ENCODE measurements around the gene SPATA31D1.
"Not testable (repeated sequence)": the region's sequence is repeated elsewhere in the genome, so short reads cannot be mapped to it uniquely, and the experiment has no call there.

SPATA31D1 gene

GRCh38 chr9:81988472-81988871 is at the start of gene SPATA31D1:
SPATA31D1 (plus strand) TSS chr9:81988772; CDS start chr9:81988819, 47 bp downstream.
- DNase-seq, result not testable (repeated sequence)

GRCh38 chr9:81943393-81943792 is 45.2 kb upstream of the SPATA31D1 start, which contains the start of gene SPATA31D3:
SPATA31D3 (plus strand) TSS chr9:81943500; CDS start chr9:81943586, 86 bp downstream.
- not testable (repeated sequence) for DNase-seq

DNA sequence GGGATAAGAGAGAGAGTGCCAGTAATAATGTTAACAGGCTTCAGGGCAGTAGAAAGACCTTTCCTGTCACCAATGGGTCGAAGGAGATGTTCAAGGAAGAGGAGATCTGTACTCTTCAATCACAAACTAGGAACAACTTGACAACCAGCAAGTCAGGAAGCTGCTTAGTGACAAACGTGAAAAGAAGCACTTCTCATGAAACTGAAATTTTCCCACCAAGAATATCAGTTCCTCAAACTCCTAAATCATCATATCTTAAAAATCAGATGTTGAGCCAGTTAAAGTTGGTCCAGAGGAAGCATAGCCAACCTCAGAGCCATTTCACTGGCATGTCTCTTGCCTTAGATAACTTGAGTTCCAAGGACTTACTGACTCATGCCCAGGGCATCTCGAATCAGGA is 39.9 kb upstream of the SPATA31D1 start:
- not testable (repeated sequence) for DNase-seq

- no peak for DNase-seq
Measured at GRCh38 chr9:81953096-81953495, 35.5 kb upstream of the SPATA31D1 start.

DNA sequence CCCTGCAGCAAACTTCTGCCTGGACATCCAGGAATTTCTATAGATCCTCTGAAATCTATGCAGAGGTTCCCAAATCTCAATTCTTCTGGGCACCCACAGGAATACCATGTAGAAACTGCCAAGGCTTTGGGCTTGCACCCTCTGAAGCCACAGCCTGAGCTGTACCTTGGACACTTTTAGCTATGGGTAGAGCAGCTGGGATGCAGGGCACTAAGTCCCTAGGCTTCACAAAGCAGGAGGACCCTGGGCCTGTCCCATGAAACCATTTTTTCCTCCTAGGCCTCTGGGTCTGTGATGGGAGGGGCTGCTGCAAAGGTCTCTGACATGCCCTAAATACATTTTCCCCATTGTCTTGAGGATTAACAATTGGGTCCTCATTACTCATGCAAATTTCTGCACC is 32.9 kb upstream of the SPATA31D1 start:
- DNase-seq, result no peak

DNA sequence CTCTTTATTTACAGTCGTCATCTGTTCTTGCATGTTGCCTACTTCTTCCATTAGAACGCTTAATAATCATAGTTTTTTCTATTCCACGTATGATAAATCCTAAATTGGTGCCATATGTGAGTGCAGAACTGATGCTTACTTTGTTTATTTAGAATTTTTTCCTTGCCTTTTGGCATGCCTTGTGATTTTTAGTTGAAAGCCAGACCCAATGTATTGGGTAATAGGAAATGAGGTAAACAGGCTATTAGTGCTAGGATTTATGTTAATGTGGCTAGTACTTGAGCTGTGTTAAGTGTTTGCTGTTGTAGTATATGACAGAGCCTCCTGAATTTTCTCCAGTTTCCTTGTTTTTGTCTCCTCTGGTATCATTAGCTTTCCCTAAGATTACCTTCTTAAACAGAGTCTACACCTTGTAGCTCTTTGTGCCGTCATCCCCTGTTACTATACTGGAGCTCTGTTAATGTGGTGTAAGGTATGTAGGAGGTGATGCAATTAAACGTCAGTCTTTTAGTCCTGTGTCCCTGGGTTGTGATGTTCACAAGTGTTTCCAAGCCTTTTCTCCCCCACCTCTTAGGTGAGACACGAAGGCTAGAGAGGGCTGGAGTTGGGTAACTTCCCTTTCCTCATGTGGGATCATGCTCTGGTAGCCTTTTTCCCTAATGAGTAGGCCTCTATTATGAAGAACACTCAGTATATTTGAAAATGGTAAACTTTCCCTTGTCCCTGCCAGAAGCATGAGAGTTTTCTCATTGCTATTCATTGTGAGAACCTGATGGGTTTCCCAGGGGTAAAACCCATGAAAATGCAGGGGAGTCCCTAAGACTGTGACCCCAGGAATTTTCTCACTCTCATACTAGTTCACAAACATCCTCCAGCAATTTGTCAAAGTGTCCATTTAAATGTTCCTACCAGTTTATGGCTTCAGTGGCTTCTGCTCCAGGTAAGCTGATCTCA is 24.1 kb upstream of the SPATA31D1 start:
- DNase-seq, result no peak

DNA sequence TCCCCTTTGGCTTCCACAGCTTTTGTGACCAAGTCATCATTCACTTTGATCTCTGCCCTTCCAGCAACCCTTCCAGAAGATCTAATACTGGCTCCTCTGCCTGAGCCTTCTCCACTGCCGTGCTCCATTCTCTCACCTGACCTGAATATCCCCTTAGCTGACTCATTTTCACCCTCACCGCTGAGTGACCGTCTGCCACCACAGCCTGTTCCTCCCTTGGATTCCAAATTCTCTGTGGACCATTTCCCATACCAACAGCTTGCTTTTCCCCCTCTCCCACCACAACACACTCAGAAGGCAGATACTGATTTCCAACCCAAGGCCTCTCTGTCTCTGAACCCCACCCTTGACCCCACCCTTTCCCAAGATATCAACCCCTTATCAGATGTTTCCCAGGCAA is 20.5 kb upstream of the SPATA31D1 start:
- no peak for DNase-seq

DNA sequence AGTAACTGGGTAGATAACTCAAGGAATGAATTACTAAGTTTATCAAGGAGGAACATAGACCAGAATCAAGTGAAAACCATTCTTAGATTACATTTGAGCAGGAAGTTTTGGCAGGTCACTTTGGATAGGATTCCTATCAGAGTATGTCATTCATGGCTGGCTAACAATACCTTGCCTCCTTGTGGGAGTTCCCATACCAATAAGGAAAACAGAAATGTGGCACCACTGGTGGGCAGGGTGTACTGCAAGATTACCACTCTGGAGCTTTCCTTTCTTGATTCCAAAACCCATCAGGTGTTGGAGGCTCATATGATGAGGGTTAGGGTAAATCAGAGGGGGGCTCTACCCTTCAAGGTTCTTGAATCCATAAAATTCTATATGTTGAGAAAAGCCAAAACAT is 18.6 kb upstream of the SPATA31D1 start:
- DNase-seq, result no peak

DNA sequence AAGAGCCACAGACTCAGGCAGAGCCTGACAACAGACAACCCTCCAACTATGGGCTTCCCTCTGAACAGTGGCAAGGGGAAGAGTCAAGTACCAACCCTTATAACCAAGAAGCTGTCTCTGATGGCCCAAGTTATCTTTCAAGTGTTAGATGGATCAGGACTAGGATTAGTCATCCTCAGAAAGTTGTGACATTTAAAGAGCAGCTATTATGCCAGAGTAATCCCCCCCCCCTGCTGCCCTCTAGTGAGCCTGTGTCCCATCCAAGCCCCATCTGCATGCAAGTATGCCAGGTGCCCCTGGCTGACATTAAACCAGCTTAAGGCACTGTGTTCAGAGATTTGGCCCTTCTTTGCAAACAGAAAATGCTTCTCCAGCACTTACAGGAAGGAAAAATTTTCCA is 16.8 kb upstream of the SPATA31D1 start:
- no peak for DNase-seq

DNA sequence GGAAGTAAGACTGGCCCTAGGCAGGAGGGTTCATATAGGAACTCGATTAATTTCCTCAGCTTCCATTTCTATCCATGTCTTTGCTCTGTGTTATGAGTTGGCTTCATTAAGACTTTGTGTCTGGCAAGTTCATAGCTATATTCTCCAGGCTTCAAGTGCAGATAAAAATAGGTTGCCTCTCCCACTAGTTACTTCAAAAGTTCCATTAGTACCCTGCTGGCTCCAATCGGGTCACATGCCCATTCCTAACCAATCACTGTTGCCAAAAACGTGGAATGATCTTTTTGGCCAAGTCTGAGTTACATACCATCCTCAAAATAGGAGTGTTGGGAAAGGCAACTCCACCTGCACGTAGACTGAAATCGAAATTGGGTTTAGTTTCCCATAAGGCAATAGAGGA is 13.8 kb upstream of the SPATA31D1 start:
- no peak for DNase-seq

DNA sequence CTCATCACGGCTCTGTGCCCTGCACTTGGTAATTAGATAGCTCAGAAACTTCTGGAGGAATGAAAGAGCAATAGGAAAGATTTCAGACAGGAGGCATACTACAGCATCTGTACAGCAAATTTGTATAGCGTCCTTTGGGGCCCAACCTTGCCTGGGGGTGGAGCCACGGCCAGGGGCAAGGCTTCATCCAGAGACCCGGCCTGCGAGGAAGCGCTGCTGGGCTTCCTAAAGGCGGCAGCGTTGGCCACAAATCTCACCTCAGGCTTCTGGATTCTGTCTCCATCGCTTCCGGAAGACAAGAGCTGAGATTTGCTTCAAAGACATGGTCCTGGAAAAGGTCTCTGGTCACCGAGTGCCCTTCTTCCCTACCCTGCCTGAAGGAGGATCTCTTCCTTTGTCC is 12.2 kb upstream of the SPATA31D1 start:
- no peak for DNase-seq

- DNase-seq, result no peak
Measured at GRCh38 chr9:81979196-81979595, 9.4 kb upstream of the SPATA31D1 start.

- no peak for DNase-seq
Measured at GRCh38 chr9:81980568-81980967, 8.0 kb upstream of the SPATA31D1 start.

DNA sequence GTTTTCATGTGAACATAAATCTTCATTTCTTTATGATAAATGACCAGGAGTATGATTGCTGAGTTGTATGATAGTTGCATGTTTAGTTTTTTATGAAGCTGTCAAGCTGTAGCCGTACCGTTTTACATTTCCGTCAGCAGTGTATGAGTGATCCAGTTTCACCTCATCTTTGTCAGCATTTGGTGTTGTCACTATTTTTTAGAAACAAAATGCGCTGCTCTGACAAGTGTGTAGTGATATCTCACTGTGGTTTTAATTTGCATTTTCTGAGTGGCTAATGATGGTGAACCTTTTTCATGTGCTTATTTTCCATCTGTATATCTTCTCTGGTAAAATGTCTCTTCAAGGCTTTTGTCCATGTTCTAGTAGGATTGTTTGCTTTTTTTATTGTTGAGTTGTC is 6.7 kb upstream of the SPATA31D1 start:
- no peak for DNase-seq

GRCh38 chr9:81984928-81985327 is 3.6 kb upstream of the SPATA31D1 start:
- no peak for DNase-seq

DNA sequence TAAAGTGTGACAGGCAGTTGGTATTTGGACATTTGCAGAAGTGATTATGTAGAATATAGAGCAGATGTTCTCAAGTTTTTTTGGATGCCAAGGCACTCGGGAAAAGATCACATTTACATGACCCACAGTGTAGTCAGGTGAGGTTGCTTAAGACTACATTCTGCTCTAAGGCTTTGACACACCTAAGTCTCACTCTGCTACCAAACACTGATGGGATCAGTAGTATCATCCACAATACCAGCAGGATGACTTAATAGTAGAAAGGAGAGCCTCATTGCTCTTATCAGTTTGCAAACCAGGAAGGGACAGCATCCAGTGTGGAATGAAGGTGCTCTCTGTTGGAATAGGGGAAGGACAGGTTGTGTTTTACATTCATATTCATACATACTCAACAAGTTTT is 2.5 kb upstream of the SPATA31D1 start:
- DNase-seq, result no peak

DNA sequence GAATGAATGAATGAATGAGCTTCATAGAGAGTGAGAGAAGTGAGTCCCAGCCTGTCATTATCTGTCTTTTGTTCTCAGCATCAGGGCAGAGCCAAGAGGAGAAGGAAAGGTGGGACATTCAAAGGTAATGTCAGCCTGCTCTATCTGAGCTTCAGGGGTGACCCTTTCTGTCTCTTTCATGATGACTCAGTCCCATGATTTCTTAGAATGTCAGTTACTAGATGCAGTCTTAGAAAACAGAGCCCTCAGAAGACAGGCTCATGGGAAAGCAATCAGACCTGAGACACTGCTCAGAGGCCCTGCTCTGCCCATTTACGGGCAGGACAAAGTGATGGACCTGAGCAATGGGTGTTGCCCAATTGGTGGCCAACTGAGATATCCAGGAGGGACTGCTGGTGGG is 1.1 kb downstream of the SPATA31D1 start:
- no peak for DNase-seq

GRCh38 chr9:81993656-81994055 is 5.1 kb downstream of the SPATA31D1 start:
- DNase-seq, result no peak

DNA sequence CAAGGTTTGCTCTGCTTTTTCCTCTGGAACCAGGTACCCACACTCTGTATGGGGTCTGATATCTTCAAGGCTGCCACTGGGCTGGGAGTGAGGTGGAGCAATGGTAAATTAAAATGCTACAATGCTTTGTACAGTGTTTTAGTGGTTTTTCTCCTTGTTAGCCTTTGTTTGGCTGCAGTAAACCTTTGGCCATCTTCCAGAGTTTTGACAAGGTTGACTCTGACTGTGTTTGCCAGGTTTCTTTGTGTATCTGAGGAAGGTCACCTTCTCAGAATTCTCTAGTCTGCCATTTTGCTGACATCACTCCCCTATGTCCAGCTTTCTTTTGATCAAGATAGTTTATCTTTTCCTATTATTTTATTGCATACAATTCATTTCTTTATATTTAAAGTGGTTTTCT is 11.2 kb downstream of the SPATA31D1 start:
- no peak for DNase-seq

DNA sequence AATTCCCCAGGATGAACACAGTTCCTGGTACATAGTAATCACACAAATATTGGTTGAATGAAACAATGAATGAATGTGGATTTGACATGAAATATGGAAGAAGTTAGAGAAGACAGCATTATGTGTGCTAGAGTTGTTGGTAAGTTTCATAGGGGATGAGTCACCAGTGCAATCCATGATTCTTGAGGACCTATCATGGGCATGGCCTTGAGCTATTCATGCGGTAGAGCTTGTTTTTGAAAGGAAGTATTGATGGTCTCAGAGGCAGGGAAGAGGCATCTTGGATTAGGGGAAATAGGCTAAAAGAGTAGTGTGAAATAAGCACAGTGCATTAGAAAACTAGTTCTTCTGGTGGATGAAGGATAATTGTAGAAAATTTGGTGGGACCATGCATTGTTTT is 22.1 kb downstream of the SPATA31D1 start:
- DNase-seq, result no peak

- no peak for DNase-seq
Measured at GRCh38 chr9:82011133-82011532, 22.6 kb downstream of the SPATA31D1 start.

DNA sequence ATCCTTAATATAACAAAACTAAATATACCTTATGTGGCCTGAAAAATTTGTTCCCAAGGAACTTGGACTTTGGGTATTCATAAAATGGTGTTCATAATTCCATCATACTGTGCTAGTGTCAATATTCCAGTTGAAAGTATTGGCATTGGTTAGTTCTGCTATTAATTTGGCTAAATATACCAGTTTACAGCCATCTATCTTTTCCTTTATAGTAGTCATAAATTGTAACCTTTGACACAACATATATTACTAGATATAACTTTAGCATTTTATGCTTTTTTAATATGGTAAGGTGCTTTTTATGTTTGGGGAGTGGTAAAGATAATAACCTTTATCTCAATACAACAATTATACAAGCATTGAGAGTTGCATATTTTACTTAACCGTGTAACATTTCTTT is 23.7 kb downstream of the SPATA31D1 start:
- no peak for DNase-seq

DNA sequence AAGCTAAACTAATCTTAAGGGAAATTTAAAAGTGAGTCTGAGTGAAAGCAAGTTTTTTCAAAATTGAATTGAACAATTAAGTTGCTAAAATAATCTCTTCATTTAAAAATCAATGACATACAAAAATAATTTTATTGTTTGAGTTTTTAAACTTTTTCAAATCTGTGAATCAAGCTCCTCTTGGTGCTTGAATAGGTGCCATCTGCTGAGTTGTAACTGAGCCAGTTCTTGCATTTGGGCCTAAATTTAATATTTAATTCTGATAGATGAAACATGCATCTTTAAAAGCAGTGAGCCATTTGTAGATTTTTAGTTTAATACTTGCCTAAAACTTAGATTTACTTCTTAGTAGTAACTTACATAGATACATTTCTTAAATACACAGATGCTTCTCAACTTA is 31.8 kb downstream of the SPATA31D1 start:
- DNase-seq, result no peak

DNA sequence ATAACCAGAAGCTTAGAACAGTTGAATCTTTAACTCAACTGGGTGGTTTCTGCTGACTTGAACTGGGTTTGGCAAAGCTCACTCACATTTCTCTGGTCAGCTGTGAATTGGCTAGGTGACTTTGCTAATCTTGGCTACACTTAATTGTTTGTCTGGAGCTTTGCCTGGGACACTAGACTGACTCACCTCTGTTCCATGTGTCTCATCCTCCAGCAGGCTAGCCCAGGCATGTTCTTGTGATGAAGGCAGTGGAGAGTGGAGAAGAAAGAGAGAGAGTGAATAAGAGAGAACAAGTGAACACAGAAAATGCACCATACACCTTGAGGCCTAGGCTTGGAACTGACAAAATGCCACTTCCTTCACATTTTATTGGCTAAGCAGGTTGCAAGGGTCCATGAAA is 32.6 kb downstream of the SPATA31D1 start:
- no peak for DNase-seq

DNA sequence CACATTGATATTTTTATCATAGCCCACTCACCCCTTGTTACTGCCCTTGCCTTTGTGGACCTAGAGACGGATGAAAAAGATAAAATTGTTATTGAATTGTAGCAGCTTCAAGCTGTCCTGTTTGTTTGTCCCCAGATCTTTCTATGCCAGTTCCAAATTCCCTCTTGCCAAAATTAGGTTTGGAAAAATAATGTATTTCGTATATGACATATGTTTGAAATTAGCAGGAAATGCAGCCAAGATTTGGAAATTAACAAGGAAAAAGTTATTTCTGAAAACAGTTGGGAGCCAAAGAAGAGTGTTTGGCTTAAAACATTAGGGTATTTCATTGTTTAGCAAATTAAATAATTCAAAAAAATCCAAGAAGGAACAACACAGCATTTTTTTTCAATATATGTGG is 33.5 kb downstream of the SPATA31D1 start:
- DNase-seq, result no peak

Measured in KG1 (cell line).